ENCODE measurements around the gene IGF2R.
A peak's percentile ranks its signal among the peaks of the same experiment; 100 is the strongest.
"Not testable (repeated sequence)": the region's sequence is repeated elsewhere in the genome, so short reads cannot be mapped to it uniquely, and the experiment has no call there.

The IGF2R gene

DNA sequence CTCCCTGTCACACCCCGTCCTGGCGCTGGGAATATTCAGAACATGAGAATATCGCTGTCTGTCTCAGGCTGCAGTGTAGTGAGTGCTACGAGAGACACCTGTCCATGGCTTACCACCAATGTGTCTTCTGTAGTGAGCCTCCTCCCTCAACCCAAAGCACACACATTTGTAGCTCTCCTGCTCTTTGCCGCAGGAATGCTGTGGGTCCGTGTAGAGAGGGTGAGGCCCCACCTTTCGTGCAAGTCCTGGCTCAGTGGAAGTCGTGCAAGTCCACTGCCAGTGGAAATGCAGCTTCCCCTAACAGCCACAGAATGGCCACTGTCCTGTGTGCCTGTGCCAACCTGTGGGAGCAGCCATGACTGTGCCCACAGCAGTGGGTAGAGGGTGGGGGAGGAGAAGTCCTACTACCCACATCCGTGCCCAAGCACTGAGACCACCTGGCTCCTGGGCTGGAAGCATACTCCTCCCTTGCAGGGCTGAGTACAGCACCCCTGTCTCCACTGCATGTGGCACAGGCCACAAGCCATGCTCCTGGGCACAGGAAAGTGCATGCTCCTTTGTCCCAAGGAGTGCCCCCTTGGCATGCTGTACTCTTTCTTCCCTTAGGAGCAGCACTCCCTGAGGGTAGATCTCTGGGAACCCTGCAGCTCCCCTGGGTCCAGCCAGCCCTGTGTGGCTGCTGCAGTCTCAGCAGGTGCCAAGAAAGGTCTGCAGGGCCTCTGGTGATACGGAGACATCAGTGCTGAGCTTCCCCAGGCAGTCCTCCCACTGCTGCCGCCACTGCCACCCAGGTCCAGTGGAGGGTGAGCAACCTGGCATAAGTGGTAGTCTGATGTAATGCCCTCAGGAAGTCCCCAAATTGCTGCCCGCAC, 28.0 kb downstream of the IGF2R start:
- no peak for DNase-seq

- no peak for DNase-seq
Measured at GRCh38 chr6:159997498-159998101, 28.7 kb downstream of the IGF2R start.

DNA sequence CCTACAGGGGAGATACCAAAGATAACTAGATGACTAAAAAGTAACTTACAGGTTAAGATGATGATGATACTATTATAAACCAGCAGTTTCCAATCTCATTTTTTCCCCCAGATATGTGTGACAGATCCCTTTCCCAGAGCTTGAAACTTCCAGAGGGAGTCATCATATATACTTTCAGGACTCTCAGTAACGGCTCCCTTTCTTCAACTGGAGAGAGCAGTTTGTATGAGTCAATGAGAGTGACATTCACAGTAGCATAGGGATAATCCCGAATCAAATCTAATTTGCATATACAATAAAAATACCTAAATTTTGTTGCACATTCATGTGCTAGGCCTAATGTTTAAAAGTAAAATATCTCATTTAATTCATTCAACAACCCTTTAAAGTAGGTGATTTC, 29.7 kb downstream of the IGF2R start:
- DNase-seq = no peak

DNA sequence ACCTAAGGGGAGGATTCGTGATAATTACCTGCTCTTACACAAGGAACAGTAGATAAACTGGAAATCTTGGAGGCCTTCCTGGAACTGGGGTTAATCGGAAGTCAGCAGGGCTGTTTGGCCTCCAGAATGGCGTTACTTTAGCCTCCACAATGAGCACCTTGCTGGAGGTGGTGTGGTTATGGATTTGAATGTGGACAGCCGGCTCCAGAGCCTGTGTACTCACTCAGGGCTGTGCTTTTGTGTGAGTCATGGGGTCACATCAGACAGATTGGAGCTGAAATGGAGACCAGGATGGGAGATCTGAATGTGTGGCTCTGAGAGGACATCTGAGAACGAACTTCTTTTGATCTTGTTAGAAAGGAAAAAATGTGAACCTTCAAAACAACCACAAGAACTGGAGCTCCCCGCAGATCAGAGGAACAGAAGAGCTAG, 30.4 kb downstream of the IGF2R start:
- no peak for DNase-seq

- peak in 21 of 56 donors; percentile 19 to 80 (median 50) for DNase-seq
Measured at GRCh38 chr6:160000280-160000704, 31.4 kb downstream of the IGF2R start.

DNA sequence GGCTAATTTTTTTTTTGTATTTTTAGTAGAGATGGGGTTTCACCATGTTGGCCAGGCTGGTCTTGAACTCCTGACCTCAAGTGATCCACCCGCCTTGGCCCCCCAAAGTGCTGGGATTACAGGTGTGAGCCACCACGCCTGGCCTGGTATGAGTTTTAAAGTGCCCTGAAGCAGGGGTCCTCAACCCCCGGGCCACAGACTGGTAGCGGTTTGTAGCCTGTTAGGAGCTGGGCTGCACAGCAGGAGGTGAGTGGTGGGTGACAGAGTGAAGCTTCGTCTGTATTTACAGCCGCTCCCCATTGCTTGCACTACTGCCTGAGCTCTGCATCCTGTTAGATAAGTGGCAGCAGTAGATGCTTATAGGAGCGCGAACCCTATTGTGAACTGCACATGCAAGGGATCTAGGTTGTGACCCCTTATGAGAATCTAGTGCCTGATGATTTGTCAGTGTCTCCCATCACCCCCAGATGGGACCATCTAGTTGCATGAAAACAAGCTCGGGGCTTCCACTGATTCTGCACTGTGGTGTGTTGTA, 32.1 kb downstream of the IGF2R start:
- DNase-seq = not testable (repeated sequence)

GRCh38 chr6:160002882-160003281, 34.0 kb downstream of the IGF2R start:
- DNase-seq = no peak

- no peak for DNase-seq
Measured at GRCh38 chr6:160004018-160004417, 35.1 kb downstream of the IGF2R start.

- DNase-seq = no peak
Measured at GRCh38 chr6:160004419-160005175, 35.7 kb downstream of the IGF2R start.

- no peak for DNase-seq
Measured at GRCh38 chr6:160005211-160005610, 36.3 kb downstream of the IGF2R start.

GRCh38 chr6:160005861-160006540, 37.1 kb downstream of the IGF2R start:
- peak in 5 of 56 donors; percentile 25 to 46 (median 34) for DNase-seq

- DNase-seq = no peak
Measured at GRCh38 chr6:160007145-160007544, 38.3 kb downstream of the IGF2R start.

GRCh38 chr6:160007611-160008010, 38.7 kb downstream of the IGF2R start:
- no peak for DNase-seq

GRCh38 chr6:160010067-160010466, 41.2 kb downstream of the IGF2R start:
- DNase-seq = no peak

DNA sequence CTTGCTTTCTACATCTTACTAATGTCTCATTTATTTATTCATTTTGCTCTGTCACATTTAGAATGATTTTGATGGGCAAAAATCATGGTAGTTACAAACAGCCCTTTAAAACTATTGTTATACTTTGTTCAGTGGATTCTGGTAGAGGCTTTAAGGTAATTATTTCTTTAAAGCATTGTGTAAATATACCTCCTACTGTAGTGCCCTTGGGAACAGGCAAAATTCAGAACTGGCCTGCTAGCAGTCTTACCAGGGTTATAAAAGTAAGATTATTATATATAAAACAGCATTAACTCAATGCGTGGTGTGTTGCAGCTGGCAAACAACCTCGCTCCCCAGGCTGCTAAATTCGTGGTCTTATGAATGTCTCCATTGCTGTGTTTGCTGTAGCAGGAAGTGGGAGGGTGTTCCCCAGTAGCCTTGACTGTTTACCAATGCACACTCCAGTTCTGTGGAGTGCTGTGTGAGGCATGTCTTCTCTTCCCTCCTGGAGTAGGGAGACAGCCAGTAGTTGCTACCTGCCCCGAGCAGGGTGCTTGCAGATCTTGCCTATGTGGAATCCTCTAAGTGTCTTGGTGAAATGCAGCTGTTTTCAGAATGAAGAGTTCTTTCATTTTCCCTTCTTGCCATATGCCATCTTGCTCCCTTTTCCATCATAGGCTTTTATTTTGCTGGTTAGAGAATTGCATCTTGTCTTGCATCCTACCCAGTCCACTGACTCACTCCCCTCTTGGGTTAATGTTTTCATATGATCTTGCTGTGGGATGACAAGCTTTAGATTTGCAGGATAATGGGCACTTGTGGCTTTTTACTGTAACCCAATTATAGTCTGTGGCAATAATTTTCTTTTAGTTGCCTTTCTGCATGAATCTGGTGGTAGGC, 45.3 kb downstream of the IGF2R start:
- no peak for DNase-seq

GRCh38 chr6:160014869-160015182, 45.9 kb downstream of the IGF2R start:
- no peak for DNase-seq

- DNase-seq = no peak
Measured at GRCh38 chr6:160015778-160016684, 47.1 kb downstream of the IGF2R start.

- DNase-seq = no peak
Measured at GRCh38 chr6:160022101-160022500, 53.2 kb downstream of the IGF2R start.

DNA sequence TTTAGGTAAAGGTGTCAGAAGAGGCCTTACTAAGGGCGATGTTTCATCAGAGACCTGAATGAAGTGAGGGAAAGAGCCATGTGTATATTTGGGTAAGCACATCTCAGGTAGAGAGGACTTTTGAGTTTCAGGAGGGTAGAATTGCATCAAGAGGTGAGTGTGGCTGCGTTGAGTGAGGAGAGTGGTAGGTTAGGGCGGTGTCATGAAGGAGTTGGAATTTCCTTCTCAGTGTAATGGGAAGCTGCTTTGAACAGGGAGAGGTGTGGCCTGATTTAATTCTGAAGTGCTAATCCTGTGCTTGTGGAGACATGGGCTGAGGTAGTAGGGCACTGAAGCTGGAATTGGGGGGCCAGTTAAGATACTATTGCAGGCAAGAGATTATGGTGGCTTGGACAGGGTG, 53.9 kb downstream of the IGF2R start:
- DNase-seq = no peak

Data from nucleus accumbens (tissue), 56 donors.